Uterus (tissue), 4 donors: ENCODE data around the gene MOG. TPM values are rescaled to one million over a fixed set of nuclear protein-coding genes. Genes with fewer than 3 reads are reported as not detected.

ENCODE experiments used
- DNase-seq, 2 donors: peaks; one replicate each; pipeline ENCODE4 v3.0.0-alpha.2; 2019 to 2020
- H3K27ac ChIP-seq, 2 donors: fragments of 200-600 bp; sonication (generic); 1 replicate in 1 of 2; 2 replicates in 1 of 2; pipeline ENCODE4 v1.5.1; 2016 to 2018
- H3K27me3 ChIP-seq, 2 donors: fragments of 200-600 bp; sonication (generic); one replicate each; pipeline ENCODE4 v1.5.1; 2018 to 2019; ENCODE audit warnings: control low read depth in 1 of 2
- H3K36me3 ChIP-seq, 2 donors: fragments of 200-600 bp; sonication (generic); one replicate each; pipeline ENCODE4 v1.5.1; 2019; ENCODE audit warnings: control low read depth in 1 of 2
- H3K4me1 ChIP-seq, 2 donors: fragments of 200-600 bp; sonication (generic); one replicate each; pipeline ENCODE4 v1.5.1; 2018 to 2019; ENCODE audit warnings: control low read depth in 1 of 2
- H3K4me3 ChIP-seq, 2 donors: fragments of 200-600 bp; sonication (generic); 1 replicate in 1 of 2; 2 replicates in 1 of 2; pipeline ENCODE4 v1.5.1; 2018 to 2019; ENCODE audit warnings: mild to moderate bottlenecking in 1 of 2
- H3K9me3 ChIP-seq, 2 donors: fragments of 200-600 bp; sonication (generic); one replicate each; pipeline ENCODE4 v1.5.1; 2019; ENCODE audit warnings: control low read depth in 1 of 2
- POLR2A ChIP-seq, 2 donors: fragments of 450-650 bp; IDR thresholded peaks; one replicate each; pipeline ENCODE4 v1.6.1; 2016; ENCODE audit warnings: antibody characterized with exemption in 2 of 2, mild to moderate bottlenecking in 1 of 2, moderate library complexity in 1 of 2
- intact Hi-C: fragments of 100-400 bp; cut with DNase I; formaldehyde crosslinking; loops from one replicate; pipeline ENCODE4 v1.15.1; 2023; ENCODE audit warnings: low total_unique reads
- total RNA-seq, 4 donors: library from RNA; depleted of rRNA in 3 of 4; stranded (reverse); fragments of >200 nt in 3 of 4; gene quantifications; one replicate each; pipeline versions ENCODE4 v1.1.0 to v1.2.4, GENCODE V29; 2014 to 2023
- TF ChIP-seq, protein P1 (sequence below), 4 experiments: fragments of 200-600 bp in 2 of 4; fragments of 450-650 bp in 2 of 4; sonication (generic) in 2 of 4; IDR thresholded peaks; one replicate each; pipeline ENCODE4 v1.5.1; 2016 to 2019; ENCODE audit warnings: antibody characterized with exemption in 4 of 4, mild to moderate bottlenecking in 2 of 4, moderate library complexity in 1 of 4
- donor health status: DM: yes; HTN: yes; CAD: no.

MOG gene
- total RNA-seq, 4 donors from 2014 or later = not detected

DNA sequence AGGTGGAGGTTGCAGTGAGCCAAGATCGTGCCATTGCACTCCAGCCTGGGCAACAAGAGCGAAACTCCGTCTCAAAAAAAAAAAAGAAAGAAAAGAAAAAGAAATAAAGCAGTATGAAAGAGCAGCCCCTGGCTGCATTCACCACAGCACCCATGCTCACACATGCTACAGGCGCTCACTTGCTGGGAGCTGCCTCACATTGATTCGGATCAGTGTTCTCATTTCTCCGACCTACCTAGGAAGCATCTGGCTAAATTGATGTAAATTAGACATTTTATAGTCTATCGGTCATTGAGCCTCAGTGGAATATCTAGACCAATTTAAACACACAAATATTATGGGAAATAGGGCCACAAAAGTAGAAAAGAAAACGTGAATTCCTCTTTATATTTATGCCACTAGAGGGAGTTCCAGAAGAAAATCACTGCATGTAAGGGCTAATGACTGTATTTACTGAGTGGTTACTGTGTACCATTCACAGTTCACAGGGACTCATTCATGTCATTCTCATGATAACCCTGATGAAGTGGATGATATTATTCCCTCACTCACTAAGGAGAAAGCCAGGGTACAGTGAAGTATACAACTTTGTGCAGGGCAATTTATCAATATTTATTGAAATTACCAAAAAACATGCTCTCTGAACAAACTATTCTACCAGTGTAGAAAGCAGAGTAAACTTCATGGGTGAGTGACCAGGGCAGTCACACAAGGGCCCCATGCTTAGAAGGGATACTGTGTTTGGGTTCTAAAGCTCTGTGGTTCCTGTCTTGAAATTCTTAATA lies 5.3 kb upstream of the MOG start:
- DNase-seq = no peak
- no peak for TF ChIP-seq POLR2A (IDR thresholded peaks at IDR 0.05)
- TF ChIP-seq, protein P1, sequence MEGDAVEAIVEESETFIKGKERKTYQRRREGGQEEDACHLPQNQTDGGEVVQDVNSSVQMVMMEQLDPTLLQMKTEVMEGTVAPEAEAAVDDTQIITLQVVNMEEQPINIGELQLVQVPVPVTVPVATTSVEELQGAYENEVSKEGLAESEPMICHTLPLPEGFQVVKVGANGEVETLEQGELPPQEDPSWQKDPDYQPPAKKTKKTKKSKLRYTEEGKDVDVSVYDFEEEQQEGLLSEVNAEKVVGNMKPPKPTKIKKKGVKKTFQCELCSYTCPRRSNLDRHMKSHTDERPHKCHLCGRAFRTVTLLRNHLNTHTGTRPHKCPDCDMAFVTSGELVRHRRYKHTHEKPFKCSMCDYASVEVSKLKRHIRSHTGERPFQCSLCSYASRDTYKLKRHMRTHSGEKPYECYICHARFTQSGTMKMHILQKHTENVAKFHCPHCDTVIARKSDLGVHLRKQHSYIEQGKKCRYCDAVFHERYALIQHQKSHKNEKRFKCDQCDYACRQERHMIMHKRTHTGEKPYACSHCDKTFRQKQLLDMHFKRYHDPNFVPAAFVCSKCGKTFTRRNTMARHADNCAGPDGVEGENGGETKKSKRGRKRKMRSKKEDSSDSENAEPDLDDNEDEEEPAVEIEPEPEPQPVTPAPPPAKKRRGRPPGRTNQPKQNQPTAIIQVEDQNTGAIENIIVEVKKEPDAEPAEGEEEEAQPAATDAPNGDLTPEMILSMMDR (IDR thresholded peaks at IDR 0.05) = peak; percentile 42 to 60 (median 46)
- intact Hi-C loops = no loop called here
- no peaks in the 10 kb centered on the region for H3K27me3 ChIP-seq
- H3K9me3 ChIP-seq = no peaks in the 10 kb centered on the region
- no peak overlapping the region for H3K27ac ChIP-seq
- H3K4me1 ChIP-seq = no peaks in the 10 kb centered on the region
- no peaks in the 10 kb centered on the region for H3K36me3 ChIP-seq
- no peak overlapping the region for H3K4me3 ChIP-seq

DNA sequence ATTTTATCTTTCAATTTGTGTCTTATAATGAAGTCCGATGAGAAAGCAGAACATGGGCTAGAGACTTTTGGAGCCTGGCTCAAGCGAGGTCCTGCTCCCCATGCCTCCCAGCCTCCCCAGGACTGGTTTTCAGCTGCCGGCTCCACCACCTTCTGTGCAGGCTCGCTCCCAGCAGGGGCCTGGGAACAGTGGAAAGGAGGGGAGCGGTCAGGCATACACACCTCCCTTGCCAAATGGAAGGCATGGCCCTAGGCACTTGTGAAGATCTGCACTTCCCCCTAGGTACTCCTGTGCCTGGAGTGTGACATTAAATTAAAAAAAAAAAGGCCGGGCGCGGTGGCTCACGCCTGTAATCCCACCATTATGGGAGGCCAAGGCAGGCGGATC lies 4.7 kb upstream of the MOG start:
- no peak overlapping the region for H3K4me3 ChIP-seq
- intact Hi-C loops = no loop called here
- no peak overlapping the region for H3K27ac ChIP-seq
- no peaks in the 10 kb centered on the region for H3K9me3 ChIP-seq
- H3K36me3 ChIP-seq = no peaks in the 10 kb centered on the region
- no peaks in the 10 kb centered on the region for H3K4me1 ChIP-seq
- no peak for DNase-seq
- no peaks in the 10 kb centered on the region for H3K27me3 ChIP-seq
- TF ChIP-seq, protein P1 (IDR thresholded peaks at IDR 0.05) = no peak
- no peak for TF ChIP-seq POLR2A (IDR thresholded peaks at IDR 0.05)

DNA sequence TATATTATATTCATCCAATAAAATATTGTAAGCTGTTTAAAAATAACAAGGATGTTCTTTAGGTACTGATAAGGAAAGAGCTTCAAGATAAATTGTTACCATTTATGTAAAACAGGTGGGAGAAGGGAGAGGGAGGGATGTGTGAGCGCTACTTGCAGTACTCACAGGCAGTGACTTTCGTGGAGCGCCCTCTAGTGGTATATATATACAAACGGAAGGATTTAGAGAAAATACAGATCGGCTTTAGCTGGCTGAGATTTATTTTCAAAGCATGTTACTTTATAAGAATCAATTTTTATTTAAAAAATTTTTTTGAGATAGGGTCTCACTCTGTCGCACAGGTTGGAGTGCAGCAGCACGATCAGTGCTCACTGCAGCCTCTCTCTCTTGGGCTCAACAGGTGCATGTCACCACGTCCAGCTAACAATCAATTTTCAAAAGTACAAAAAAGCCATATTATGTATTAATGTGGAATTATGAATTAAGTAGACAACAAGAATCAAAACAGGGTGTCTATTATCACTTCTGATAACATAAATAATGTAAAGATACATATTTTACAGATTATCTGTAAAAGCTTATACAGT lies 3.3 kb upstream of the MOG start:
- intact Hi-C loops = no loop called here
- TF ChIP-seq POLR2A (IDR thresholded peaks at IDR 0.05) = no peak
- TF ChIP-seq, protein P1 (IDR thresholded peaks at IDR 0.05) = peak; percentile 45 to 82 (median 60)
- H3K4me3 ChIP-seq = no peak overlapping the region
- DNase-seq = peak in 1 of 2 donors; percentile 55
- H3K27me3 ChIP-seq = no peaks in the 10 kb centered on the region
- H3K36me3 ChIP-seq = no peaks in the 10 kb centered on the region
- no peak overlapping the region for H3K27ac ChIP-seq
- H3K9me3 ChIP-seq = no peaks in the 10 kb centered on the region
- no peaks in the 10 kb centered on the region for H3K4me1 ChIP-seq

DNA sequence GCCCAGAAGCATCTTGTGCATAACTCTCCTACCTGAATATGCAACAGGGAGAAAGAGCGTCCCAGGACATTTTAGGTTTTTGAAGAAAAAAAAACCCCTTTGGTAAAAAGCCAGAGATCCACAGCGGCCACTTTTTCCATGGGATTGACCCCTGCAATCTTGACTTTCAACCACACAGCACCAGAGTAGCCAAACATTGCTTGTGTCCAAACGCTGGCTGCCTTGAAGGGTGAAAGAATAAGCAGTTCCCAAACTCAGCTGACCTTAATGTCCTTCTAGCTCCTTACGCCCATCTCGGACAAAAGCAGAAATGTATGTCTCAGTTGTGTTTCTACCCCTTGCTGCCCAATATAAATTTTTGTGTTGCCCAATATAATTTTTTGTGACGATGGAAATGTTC lies 1.2 kb upstream of the MOG start:
- no peak for TF ChIP-seq POLR2A (IDR thresholded peaks at IDR 0.05)
- TF ChIP-seq, protein P1 (IDR thresholded peaks at IDR 0.05) = no peak
- Histone ChIP-seq H3K4me3 (no peak overlapping the region), H3K36me3 (no peaks in the 10 kb centered on the region), H3K27ac (no peak overlapping the region), H3K9me3 (no peaks in the 10 kb centered on the region), H3K27me3 (no peaks in the 10 kb centered on the region), H3K4me1 (no peaks in the 10 kb centered on the region)
- intact Hi-C loops = no loop called here
- no peak for DNase-seq

DNA sequence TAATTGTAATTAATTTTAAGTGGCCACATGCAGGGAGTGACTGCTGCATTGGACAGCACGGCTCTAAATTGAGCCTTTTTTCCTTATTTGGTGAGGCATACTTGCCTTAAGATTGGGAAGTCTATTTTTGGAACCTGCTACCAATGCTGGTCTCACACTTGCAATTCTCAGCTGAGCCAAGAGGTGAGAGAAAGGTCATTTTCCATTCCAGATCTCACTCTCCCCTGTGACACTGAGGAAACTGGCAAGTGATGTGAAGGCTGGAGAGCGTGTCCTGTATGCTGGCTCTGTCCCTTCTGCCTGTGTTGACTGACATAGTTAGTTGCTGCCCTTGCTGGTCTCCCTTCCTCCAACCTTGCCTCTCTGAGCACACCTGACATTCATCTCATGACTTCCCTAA lies 735 bp upstream of the MOG start:
- Histone ChIP-seq H3K4me1 (no peaks in the 10 kb centered on the region), H3K4me3 (no peak overlapping the region), H3K9me3 (no peaks in the 10 kb centered on the region), H3K36me3 (no peaks in the 10 kb centered on the region), H3K27ac (no peak overlapping the region), H3K27me3 (no peaks in the 10 kb centered on the region)
- no peak for TF ChIP-seq POLR2A (IDR thresholded peaks at IDR 0.05)
- TF ChIP-seq, protein P1 (IDR thresholded peaks at IDR 0.05) = no peak
- intact Hi-C loops = no loop called here
- DNase-seq = no peak
